Fibroblast of lung (primary cell): ENCODE measurements around the gene JKAMP. TPM values are rescaled to one million over a fixed set of nuclear protein-coding genes. Genes with fewer than 3 reads are reported as not detected.

Source experiments
- DNase-seq, 2 donors: peaks; one replicate each; pipeline versions ENCODE4 v3.0.0 to v3.0.0-alpha.2; 2010; ENCODE audit warnings: low read depth in 2 of 2
- H2AFZ ChIP-seq: 2 replicates; pipeline ENCODE4 v1.5.1; 2012; ENCODE audit warnings: low read length, control low read depth, inconsistent platforms
- H3K27ac ChIP-seq: 2 replicates; pipeline ENCODE4 v1.5.1; 2011; ENCODE audit warnings: low read length, control low read depth; ENCODE audit not compliant: insufficient read depth
- H3K27me3 ChIP-seq: 2 replicates; pipeline ENCODE4 v1.5.1; 2011; ENCODE audit warnings: mild to moderate bottlenecking, low read length; ENCODE audit not compliant: control insufficient read depth, insufficient read depth
- H3K36me3 ChIP-seq: 2 replicates; pipeline ENCODE4 v1.5.1; 2011; ENCODE audit warnings: low read length; ENCODE audit not compliant: control insufficient read depth, insufficient read depth
- H3K4me1 ChIP-seq: 2 replicates; pipeline ENCODE4 v1.5.1; 2011; ENCODE audit warnings: low read length; ENCODE audit not compliant: control insufficient read depth, insufficient read depth; ENCODE audit errors: extremely low read depth
- H3K4me2 ChIP-seq: 2 replicates; pipeline ENCODE4 v1.5.1; 2011; ENCODE audit warnings: low read length, control low read depth; ENCODE audit not compliant: insufficient read depth; ENCODE audit errors: extremely low read depth
- H3K4me3 ChIP-seq, 4 experiments: fragments of 200-600 bp in 1 of 4; sonication (generic) in 1 of 4; replicated peaks in 1 of 4; 2 replicates each; pipeline ENCODE4 v1.5.1; 2011 to 2016; ENCODE audit warnings: low read length in 4 of 4, low read depth in 3 of 4, mild to moderate bottlenecking in 3 of 4, control low read depth in 2 of 4, inconsistent platforms in 1 of 4, mixed read lengths in 1 of 4; ENCODE audit not compliant: insufficient read depth in 1 of 4; ENCODE audit errors: control extremely low read depth in 1 of 4
- H3K79me2 ChIP-seq: 2 replicates; pipeline ENCODE4 v1.5.1; 2012; ENCODE audit warnings: mild to moderate bottlenecking, low read length, inconsistent platforms; ENCODE audit not compliant: control insufficient read depth, insufficient read depth
- H3K9ac ChIP-seq: 2 replicates; pipeline ENCODE4 v1.5.1; 2011; ENCODE audit warnings: mild to moderate bottlenecking, low read length, control low read depth; ENCODE audit not compliant: insufficient read depth
- H3K9me3 ChIP-seq: 2 replicates; pipeline ENCODE4 v1.5.1; 2012; ENCODE audit warnings: low read depth, low read length; ENCODE audit not compliant: control insufficient read depth, insufficient read depth
- H4K20me1 ChIP-seq: 2 replicates; pipeline ENCODE4 v1.5.1; 2011; ENCODE audit warnings: low read length; ENCODE audit not compliant: control insufficient read depth, insufficient read depth; ENCODE audit errors: extremely low read depth
- CTCF ChIP-seq, 2 donors: IDR thresholded peaks in 1 of 2; conservative IDR thresholded peaks in 1 of 2; 1 replicate in 1 of 2; 2 replicates in 1 of 2; pipeline ENCODE4 v1.5.1; 2011 to 2012; ENCODE audit warnings: low read length in 2 of 2, control low read depth in 1 of 2, inconsistent platforms in 1 of 2, low read depth in 1 of 2, mild to moderate bottlenecking in 1 of 2
- EZH2 ChIP-seq: IDR thresholded peaks from 2 replicates; pipeline ENCODE4 v1.5.1; 2012; ENCODE audit warnings: low read length, control low read depth, mild to moderate bottlenecking; ENCODE audit errors: missing control alignments
- polyA plus RNA-seq, 2 donors: library from polyadenylated mRNA; depleted of rRNA in 1 of 2; stranded (reverse) in 1 of 2; unstranded in 1 of 2; fragments of >200 nt; gene quantifications; 2 replicates each; pipeline ENCODE4 v1.2.1, GENCODE V29; 2011 to 2012; ENCODE audit warnings: missing spikeins in 1 of 2
- total RNA-seq: library from RNA; depleted of rRNA; stranded (reverse); fragments of >200 nt; gene quantifications from 2 replicates; pipeline ENCODE4 v1.2.1, GENCODE V29; 2014

The JKAMP gene
- total and polyA plus RNA-seq, 2 donors (not counting 1 experiment from before 2014, with no cell fraction given) = 80.1 to 207 TPM

- no peak overlapping the region for H3K4me3 ChIP-seq
- no peak for DNase-seq
- H3K27me3 ChIP-seq = no peaks in the 10 kb centered on the region
- H3K9ac ChIP-seq = no peak overlapping the region
- no peaks in the 10 kb centered on the region for H4K20me1 ChIP-seq
- peaks cover 7% of the 10 kb centered on the region for H3K36me3 ChIP-seq
- H3K4me1 ChIP-seq = peaks cover 2% of the 10 kb centered on the region
- TF ChIP-seq EZH2 (no peak), CTCF (conservative IDR thresholded peaks at IDR 0.05 in 1 of 2, IDR thresholded peaks at IDR 0.05 in 1 of 2; ENCODE audit: low read depth in 1 of 2, low read length in 2 of 2) (no peak)
- H2AFZ ChIP-seq = no peak overlapping the region
- no peak overlapping the region for H3K4me2 ChIP-seq
- H3K27ac ChIP-seq = no peak overlapping the region
- no peaks in the 10 kb centered on the region for H3K79me2 ChIP-seq
- no peaks in the 10 kb centered on the region for H3K9me3 ChIP-seq
Measured at GRCh38 chr14:59461891-59462290, 22.4 kb upstream of the JKAMP start.

DNA sequence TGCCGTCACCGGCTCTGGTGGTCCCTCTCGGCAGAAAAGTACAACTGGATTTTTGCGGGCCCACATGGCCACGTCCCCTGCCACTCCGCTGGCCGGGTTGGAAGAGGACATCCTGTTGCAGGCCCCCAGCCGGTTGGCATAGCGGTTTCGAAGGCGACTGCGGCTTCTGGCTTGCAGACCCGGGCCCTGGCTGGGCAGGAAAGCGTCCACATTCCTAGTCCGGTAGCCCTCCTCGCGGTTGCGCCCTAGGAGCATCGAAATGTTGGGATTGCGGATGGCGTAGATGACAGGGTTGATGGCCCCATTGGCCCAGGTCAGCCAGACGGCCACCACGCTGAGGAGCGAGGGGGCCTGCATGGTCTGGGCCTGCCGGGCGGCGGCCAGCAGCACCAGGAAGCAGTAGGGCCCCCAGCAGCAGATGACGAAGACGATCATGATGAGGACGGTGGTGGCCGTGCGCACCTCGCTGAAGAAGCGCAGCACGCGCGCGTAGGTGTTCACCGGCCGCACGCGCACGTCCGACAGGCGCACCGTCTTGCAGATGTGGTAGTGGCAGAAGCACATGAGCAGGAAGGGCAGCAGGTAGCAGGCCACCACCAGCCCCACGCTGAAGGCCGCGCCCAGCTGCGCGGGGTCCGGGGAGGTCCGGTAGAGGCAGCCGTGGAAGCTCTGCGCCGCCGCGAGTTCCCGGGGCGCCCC is 20.4 kb upstream of the JKAMP start:
- H4K20me1 ChIP-seq = no peaks in the 10 kb centered on the region
- peak overlapping the region; percentile 26 to 57 (median 48) for H3K4me3 ChIP-seq
- peak overlapping the region; percentile 61 for H3K9ac ChIP-seq
- peak overlapping the region; percentile 89 for H3K4me2 ChIP-seq
- DNase-seq = no peak
- H2AFZ ChIP-seq = peak overlapping the region; percentile 38
- peaks cover 2% of the 10 kb centered on the region for H3K4me1 ChIP-seq
- peaks cover 6% of the 10 kb centered on the region for H3K36me3 ChIP-seq
- H3K9me3 ChIP-seq = no peaks in the 10 kb centered on the region
- no peak for TF ChIP-seq CTCF (conservative IDR thresholded peaks at IDR 0.05 in 1 of 2, IDR thresholded peaks at IDR 0.05 in 1 of 2; ENCODE audit: low read depth in 1 of 2, low read length in 2 of 2)
- no peak for TF ChIP-seq EZH2
- H3K79me2 ChIP-seq = no peaks in the 10 kb centered on the region
- H3K27ac ChIP-seq = peak overlapping the region; percentile 23
- H3K27me3 ChIP-seq = no peaks in the 10 kb centered on the region

DNA sequence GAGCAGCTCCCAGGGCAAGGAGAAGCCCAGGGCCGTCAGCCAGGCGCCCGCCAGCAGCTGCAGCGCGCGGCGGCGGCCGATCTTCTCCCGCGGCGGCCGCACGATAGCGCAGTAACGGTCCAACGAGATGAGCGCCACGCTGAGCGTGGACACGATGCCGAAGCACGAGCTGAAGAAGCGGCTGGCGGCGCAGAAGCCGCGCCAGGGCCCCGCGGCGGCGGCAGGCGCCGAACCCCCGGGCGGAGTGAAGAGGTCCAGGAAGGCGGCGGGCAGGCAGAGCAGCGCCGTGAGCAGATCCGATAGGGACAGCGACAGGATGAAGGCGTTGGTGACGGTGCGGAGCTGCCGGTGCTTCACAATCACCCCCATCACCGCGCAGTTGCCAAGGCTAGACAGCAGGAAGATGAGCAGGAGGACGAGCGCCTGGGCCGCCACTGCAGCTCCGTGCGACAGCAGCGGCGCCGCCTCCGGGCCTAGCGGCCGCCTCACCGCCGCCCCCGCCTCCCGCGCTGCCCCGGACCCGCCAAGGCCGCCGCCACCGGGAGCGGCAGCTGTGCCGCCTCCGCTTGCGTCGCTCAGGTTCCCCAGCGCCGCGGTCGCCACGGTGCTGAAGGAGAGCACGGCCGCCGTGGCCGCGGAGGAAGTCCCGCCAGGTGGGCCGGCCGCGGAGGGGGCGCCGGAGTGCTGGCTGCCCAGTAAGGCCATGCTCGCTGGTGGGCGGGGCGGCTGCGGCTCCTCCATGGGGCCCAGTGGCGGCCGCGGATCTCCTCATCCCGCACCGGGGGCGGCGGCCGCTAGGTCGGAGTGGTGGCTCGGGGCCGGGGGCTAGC is 19.6 kb upstream of the JKAMP start:
- Histone ChIP-seq H4K20me1 (no peaks in the 10 kb centered on the region), H3K36me3 (peaks cover 6% of the 10 kb centered on the region), H3K27me3 (no peaks in the 10 kb centered on the region), H3K27ac (peak overlapping the region; percentile 60), H3K9ac (peak overlapping the region; percentile 61), H3K4me3 (peak overlapping the region; percentile 39 to 57 (median 48)), H2AFZ (peak overlapping the region; percentile 85), H3K9me3 (no peaks in the 10 kb centered on the region), H3K4me1 (peaks cover 2% of the 10 kb centered on the region), H3K4me2 (peak overlapping the region; percentile 89), H3K79me2 (no peaks in the 10 kb centered on the region)
- peak; percentile 42 to 80 for DNase-seq
- no peak for TF ChIP-seq EZH2
- no peak for TF ChIP-seq CTCF (conservative IDR thresholded peaks at IDR 0.05 in 1 of 2, IDR thresholded peaks at IDR 0.05 in 1 of 2; ENCODE audit: low read depth in 1 of 2, low read length in 2 of 2)
